ENCODE data around the gene HSPA12B. TPM values are rescaled to one million over a fixed set of nuclear protein-coding genes. Genes with fewer than 3 reads are reported as not detected.
A peak's percentile ranks its signal among the peaks of the same experiment; 100 is the strongest.

HSPA12B gene
- total RNA-seq, 2 experiments from 2014 or later: not detected

GRCh38 chr20:3714092-3714491 is 18.4 kb upstream of the HSPA12B start:
- Histone ChIP-seq H3K79me2 (ENCODE audit: insufficient read depth, low read depth, low read length) (no peaks in the 10 kb centered on the region), H3K27ac (ENCODE audit: low read depth, low read length, poor library complexity, severe bottlenecking) (no peak overlapping the region), H3K9me3 (ENCODE audit: low read length) (no peaks in the 10 kb centered on the region), H3K4me1 (ENCODE audit: insufficient read depth, low read length, poor library complexity, severe bottlenecking) (no peaks in the 10 kb centered on the region), H4K20me1 (ENCODE audit: insufficient read depth, low read length) (no peaks in the 10 kb centered on the region), H3K4me2 (ENCODE audit: low read length) (no peak overlapping the region), H3K9me2 (ENCODE audit: insufficient read depth, low read length) (no peaks in the 10 kb centered on the region), H3K36me3 (ENCODE audit: insufficient read depth, low read length) (no peaks in the 10 kb centered on the region), H3K4me3 (ENCODE audit: low read depth, low read length, poor library complexity, severe bottlenecking) (no peak overlapping the region), H2AFZ (ENCODE audit: low read length) (no peak overlapping the region)
- BruUV-seq (replicated peaks): no TSS peak
- CTCF ChIA-PET (ENCODE audit: unreplicated experiment): no interaction called here
- intact Hi-C loops (cut with micrococcal nuclease; ENCODE audit: unreplicated experiment): loop anchor here (10.0 kb wide), 1 partner anchor 59 kb away; no protein-coding TSS in a partner anchor
- no peak for DNase-seq (ENCODE audit: low spot score)
- POLR2A ChIA-PET: no interaction called here
- no peak for TF ChIP-seq EZH2phosphoT487 (IDR thresholded peaks at IDR 0.05; ENCODE audit: borderline replicate concordance, low read depth, low read length)
- no peak for TF ChIP-seq CTCF (conservative IDR thresholded peaks at IDR 0.05; ENCODE audit: low read length)

- no peak overlapping the region for H3K27ac ChIP-seq (ENCODE audit: low read depth, low read length, poor library complexity, severe bottlenecking)
- no peaks in the 10 kb centered on the region for H3K9me2 ChIP-seq (ENCODE audit: insufficient read depth, low read length)
- CTCF ChIA-PET (ENCODE audit: unreplicated experiment): interaction anchor here (1.2 kb wide), 1 partner anchor 52 kb away, joined by 16 read pairs; the partner anchor contains the start of gene ADISSP
- H2AFZ ChIP-seq (ENCODE audit: low read length): no peak overlapping the region
- no TSS peak for BruUV-seq (replicated peaks)
- peak; percentile 74 for DNase-seq (ENCODE audit: low spot score)
- H3K4me2 ChIP-seq (ENCODE audit: low read length): no peak overlapping the region
- TF ChIP-seq EZH2phosphoT487 (IDR thresholded peaks at IDR 0.05; ENCODE audit: borderline replicate concordance, low read depth, low read length) (no peak), CTCF (conservative IDR thresholded peaks at IDR 0.05; ENCODE audit: low read length) (peak; percentile 87)
- H3K79me2 ChIP-seq (ENCODE audit: insufficient read depth, low read depth, low read length): no peaks in the 10 kb centered on the region
- intact Hi-C loops (cut with micrococcal nuclease; ENCODE audit: unreplicated experiment): loop anchor here (1.0 to 10.0 kb wide), 4 partner anchors 52 to 368 kb away; partner anchors contain the start of gene SPEF1
- POLR2A ChIA-PET: interaction anchor here (0.6 to 1.1 kb wide), 2 partner anchors 52 to 392 kb away, joined by 3 read pairs; no protein-coding TSS in a partner anchor
- no peaks in the 10 kb centered on the region for H3K36me3 ChIP-seq (ENCODE audit: insufficient read depth, low read length)
- peaks cover 13% of the 10 kb centered on the region for H3K4me1 ChIP-seq (ENCODE audit: insufficient read depth, low read length, poor library complexity, severe bottlenecking)
- H3K4me3 ChIP-seq (ENCODE audit: low read depth, low read length, poor library complexity, severe bottlenecking): no peak overlapping the region
- no peaks in the 10 kb centered on the region for H4K20me1 ChIP-seq (ENCODE audit: insufficient read depth, low read length)
- no peaks in the 10 kb centered on the region for H3K9me3 ChIP-seq (ENCODE audit: low read length)
These were observed 16.2 kb upstream of the HSPA12B start for GRCh38 chr20:3716195-3716834.

GRCh38 chr20:3719046-3719445 is 13.4 kb upstream of the HSPA12B start:
- H3K79me2 ChIP-seq (ENCODE audit: insufficient read depth, low read depth, low read length): no peaks in the 10 kb centered on the region
- H3K4me3 ChIP-seq (ENCODE audit: low read depth, low read length, poor library complexity, severe bottlenecking): no peak overlapping the region
- TF ChIP-seq CTCF (conservative IDR thresholded peaks at IDR 0.05; ENCODE audit: low read length): no peak
- TF ChIP-seq EZH2phosphoT487 (IDR thresholded peaks at IDR 0.05; ENCODE audit: borderline replicate concordance, low read depth, low read length): no peak
- no peak overlapping the region for H3K27ac ChIP-seq (ENCODE audit: low read depth, low read length, poor library complexity, severe bottlenecking)
- no peaks in the 10 kb centered on the region for H4K20me1 ChIP-seq (ENCODE audit: insufficient read depth, low read length)
- no peak for DNase-seq (ENCODE audit: low spot score)
- no TSS peak for BruUV-seq (replicated peaks)
- no peak overlapping the region for H3K4me2 ChIP-seq (ENCODE audit: low read length)
- H3K4me1 ChIP-seq (ENCODE audit: insufficient read depth, low read length, poor library complexity, severe bottlenecking): peaks cover 13% of the 10 kb centered on the region
- intact Hi-C loops (cut with micrococcal nuclease; ENCODE audit: unreplicated experiment): loop anchor here (5.0 to 10.0 kb wide), 2 partner anchors 63 to 64 kb away; partner anchors contain the start of gene SPEF1
- H3K36me3 ChIP-seq (ENCODE audit: insufficient read depth, low read length): no peaks in the 10 kb centered on the region
- H2AFZ ChIP-seq (ENCODE audit: low read length): no peak overlapping the region
- ChIA-PET CTCF (ENCODE audit: unreplicated experiment) (no interaction called here), POLR2A (interaction anchor here (0.6 to 1.4 kb wide), 3 partner anchors 13 to 49 kb away, joined by 3 to 5 read pairs (median 3); partner anchors contain the start of gene ADISSP)
- H3K9me2 ChIP-seq (ENCODE audit: insufficient read depth, low read length): no peaks in the 10 kb centered on the region
- H3K9me3 ChIP-seq (ENCODE audit: low read length): no peaks in the 10 kb centered on the region

All from OCI-LY7 (cell line).